VCaP (cell line): ENCODE data around the gene UNC119.

ENCODE experiments used
- H3K27ac ChIP-seq: fragments of 450-650 bp; 2 replicates; pipeline ENCODE4 v1.5.1; 2017
- CTCF ChIP-seq: fragments of 450-650 bp; conservative IDR thresholded peaks from 2 replicates; pipeline ENCODE4 v1.5.1; 2017; ENCODE audit warnings: mild to moderate bottlenecking, moderate library complexity

Gene UNC119

GRCh38 chr17:28538296-28538895 is 14.0 kb downstream of the UNC119 start:
- TF ChIP-seq CTCF: no peak
- no peak overlapping the region for H3K27ac ChIP-seq

GRCh38 chr17:28537219-28537610 is 15.2 kb downstream of the UNC119 start:
- no peak for TF ChIP-seq CTCF
- peak overlapping the region; percentile 47; the same call in 1 of the 2 replicates for H3K27ac ChIP-seq

- no peak for TF ChIP-seq CTCF
- peak overlapping the region; percentile 47; the same call in 1 of the 2 replicates for H3K27ac ChIP-seq
Measured at GRCh38 chr17:28536532-28537218, 15.7 kb downstream of the UNC119 start.

GRCh38 chr17:28534740-28535375 is 17.6 kb downstream of the UNC119 start:
- no peak for TF ChIP-seq CTCF
- H3K27ac ChIP-seq: no peak overlapping the region

GRCh38 chr17:28533091-28533807 is 19.2 kb downstream of the UNC119 start:
- H3K27ac ChIP-seq: no peak overlapping the region

GRCh38 chr17:28532050-28532960 is 20.1 kb downstream of the UNC119 start:
- no peak overlapping the region for H3K27ac ChIP-seq
- TF ChIP-seq CTCF: no peak

More at GRCh38 chr17:28533091-28533807, 19.2 kb downstream of the UNC119 start:
- no peak for TF ChIP-seq CTCF
